C4-2B (cell line): ENCODE results near the gene AK5.

Source experiments
- CTCF ChIP-seq: fragments of 450-650 bp; conservative IDR thresholded peaks from 2 replicates; pipeline ENCODE4 v1.5.1; 2017; ENCODE audit warnings: mild to moderate bottlenecking
- ZFX ChIP-seq: fragments of 450-650 bp; IDR thresholded peaks from 2 replicates; pipeline ENCODE4 v1.6.1; 2017

GRCh38 chr1:77558591-77559164 is 276.9 kb downstream of the AK5 start:
- TF ChIP-seq CTCF (no peak), ZFX (no peak)
